HG03354 (cell line): ENCODE results near the gene ATP1B1.
A peak's percentile ranks its signal among the peaks of the same experiment; 100 is the strongest.

ENCODE experiments used
- ATAC-seq: cut with Tn5 transposase; IDR thresholded peaks from one replicate; pipeline ENCODE4 v1.9.1; 2021; ENCODE audit warnings: mild to moderate bottlenecking; ENCODE audit not compliant: unreplicated experiment, poor library complexity, severe bottlenecking

The ATP1B1 gene

GRCh38 chr1:169133801-169134502 is 27.5 kb downstream of the ATP1B1 start:
- ATAC-seq, result no peak

GRCh38 chr1:169137357-169137756 is 30.9 kb downstream of the ATP1B1 start:
- no peak for ATAC-seq

GRCh38 chr1:169138866-169139670 is 32.6 kb downstream of the ATP1B1 start:
- peak; percentile 93 for ATAC-seq

- no peak for ATAC-seq
Observed at GRCh38 chr1:169141356-169141755, 34.9 kb downstream of the ATP1B1 start.

GRCh38 chr1:169142129-169142528 is 35.6 kb downstream of the ATP1B1 start:
- no peak for ATAC-seq

- no peak for ATAC-seq
Observed at GRCh38 chr1:169143346-169143745, 36.9 kb downstream of the ATP1B1 start.

GRCh38 chr1:169143984-169144383 is 37.5 kb downstream of the ATP1B1 start:
- ATAC-seq, result no peak

GRCh38 chr1:169144941-169145626 is 38.6 kb downstream of the ATP1B1 start:
- ATAC-seq, result no peak

GRCh38 chr1:169146576-169147214 is 40.2 kb downstream of the ATP1B1 start:
- ATAC-seq, result no peak

GRCh38 chr1:169148472-169149252 is 42.2 kb downstream of the ATP1B1 start:
- peak; percentile 83 for ATAC-seq

GRCh38 chr1:169149555-169150286 is 43.2 kb downstream of the ATP1B1 start:
- ATAC-seq, result no peak

GRCh38 chr1:169150641-169151337 is 44.3 kb downstream of the ATP1B1 start:
- ATAC-seq, result no peak

- no peak for ATAC-seq
Observed at GRCh38 chr1:169151338-169151837, 44.9 kb downstream of the ATP1B1 start.

- no peak for ATAC-seq
Observed at GRCh38 chr1:169155675-169156074, 49.2 kb downstream of the ATP1B1 start.

GRCh38 chr1:169156580-169156979 is 50.1 kb downstream of the ATP1B1 start:
- no peak for ATAC-seq

- no peak for ATAC-seq
Observed at GRCh38 chr1:169160845-169161495, 54.5 kb downstream of the ATP1B1 start.

GRCh38 chr1:169161496-169162194 is 55.2 kb downstream of the ATP1B1 start:
- ATAC-seq, result peak; percentile 76
